GM21786 (cell line): Measurements from ENCODE around the gene TTYH1.

Experiments
- ATAC-seq: cut with Tn5 transposase; IDR thresholded peaks from one replicate; pipeline ENCODE4 v1.9.1; 2021; ENCODE audit not compliant: unreplicated experiment

The TTYH1 gene

DNA sequence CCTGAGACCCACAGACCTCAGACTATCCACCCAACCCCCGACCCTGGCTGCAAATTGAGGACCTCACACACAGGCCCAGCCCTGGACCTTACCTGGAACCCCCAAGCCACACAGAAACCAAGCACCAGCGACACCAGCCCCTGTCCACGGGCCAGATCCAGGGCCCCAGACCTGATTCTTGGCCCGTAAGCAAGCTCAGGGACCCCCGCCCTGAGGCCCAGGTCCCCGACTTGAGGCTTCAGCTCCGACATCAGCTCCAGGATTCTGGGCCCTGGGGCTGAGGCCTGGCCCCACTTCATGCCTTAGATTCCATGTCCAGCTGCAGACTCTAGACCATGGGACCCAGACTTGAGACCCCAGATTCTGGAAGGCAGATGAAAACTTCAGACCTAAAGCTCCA lies 6.3 kb downstream of the TTYH1 start:
- no peak for ATAC-seq

GRCh38 chr19:54422136-54422535 lies 6.9 kb downstream of the TTYH1 start:
- no peak for ATAC-seq

DNA sequence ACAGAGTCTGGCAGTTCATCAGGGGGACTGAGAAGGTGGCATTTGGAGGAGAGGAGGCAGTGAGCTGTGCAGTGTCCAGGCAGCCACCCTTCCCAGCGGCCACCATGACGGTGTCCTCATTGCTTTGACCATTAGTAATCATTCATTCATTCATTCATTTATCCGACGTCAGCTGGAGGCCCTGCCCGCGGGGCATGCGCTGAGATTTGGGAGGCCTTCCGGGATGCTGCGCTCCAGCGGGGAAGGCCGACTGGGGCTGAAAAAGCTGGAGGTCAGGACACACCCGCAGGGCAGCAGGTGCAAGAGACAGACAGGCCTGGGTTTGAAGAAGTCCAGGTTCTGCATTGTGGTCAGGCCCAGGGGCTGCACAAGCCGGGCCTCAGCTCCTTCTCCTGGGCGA lies 8.9 kb downstream of the TTYH1 start:
- ATAC-seq, result no peak

- ATAC-seq, result no peak
Measured at GRCh38 chr19:54424660-54425381, 9.6 kb downstream of the TTYH1 start.

- no peak for ATAC-seq
Measured at GRCh38 chr19:54425382-54425723, 10.1 kb downstream of the TTYH1 start.

- no peak for ATAC-seq
Measured at GRCh38 chr19:54426291-54426931, 11.1 kb downstream of the TTYH1 start.

DNA sequence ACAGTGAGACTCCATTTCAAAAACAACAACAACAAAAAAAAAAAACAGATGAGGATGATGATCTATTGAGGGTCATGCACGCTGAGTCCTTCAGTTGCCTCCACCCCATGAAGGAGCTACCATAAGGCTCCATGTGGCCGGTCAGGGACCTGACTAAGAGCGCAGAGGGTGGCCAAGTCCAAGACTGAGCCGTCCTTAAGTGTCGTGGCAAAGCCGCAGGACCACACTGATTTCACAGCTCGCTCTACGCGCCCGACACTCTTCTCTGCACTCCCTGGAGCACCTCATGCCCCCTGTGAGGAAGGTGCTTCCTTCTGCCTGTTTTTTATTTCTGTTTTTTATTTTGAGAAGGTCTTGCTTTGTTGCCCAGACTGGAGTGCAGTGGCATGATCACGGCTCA lies 12.3 kb downstream of the TTYH1 start:
- ATAC-seq, result no peak

GRCh38 chr19:54428323-54429175 lies 13.3 kb downstream of the TTYH1 start:
- ATAC-seq, result no peak

- ATAC-seq, result no peak
Measured at GRCh38 chr19:54429176-54429495, 13.9 kb downstream of the TTYH1 start.

- no peak for ATAC-seq
Measured at GRCh38 chr19:54429545-54430227, 14.4 kb downstream of the TTYH1 start.

DNA sequence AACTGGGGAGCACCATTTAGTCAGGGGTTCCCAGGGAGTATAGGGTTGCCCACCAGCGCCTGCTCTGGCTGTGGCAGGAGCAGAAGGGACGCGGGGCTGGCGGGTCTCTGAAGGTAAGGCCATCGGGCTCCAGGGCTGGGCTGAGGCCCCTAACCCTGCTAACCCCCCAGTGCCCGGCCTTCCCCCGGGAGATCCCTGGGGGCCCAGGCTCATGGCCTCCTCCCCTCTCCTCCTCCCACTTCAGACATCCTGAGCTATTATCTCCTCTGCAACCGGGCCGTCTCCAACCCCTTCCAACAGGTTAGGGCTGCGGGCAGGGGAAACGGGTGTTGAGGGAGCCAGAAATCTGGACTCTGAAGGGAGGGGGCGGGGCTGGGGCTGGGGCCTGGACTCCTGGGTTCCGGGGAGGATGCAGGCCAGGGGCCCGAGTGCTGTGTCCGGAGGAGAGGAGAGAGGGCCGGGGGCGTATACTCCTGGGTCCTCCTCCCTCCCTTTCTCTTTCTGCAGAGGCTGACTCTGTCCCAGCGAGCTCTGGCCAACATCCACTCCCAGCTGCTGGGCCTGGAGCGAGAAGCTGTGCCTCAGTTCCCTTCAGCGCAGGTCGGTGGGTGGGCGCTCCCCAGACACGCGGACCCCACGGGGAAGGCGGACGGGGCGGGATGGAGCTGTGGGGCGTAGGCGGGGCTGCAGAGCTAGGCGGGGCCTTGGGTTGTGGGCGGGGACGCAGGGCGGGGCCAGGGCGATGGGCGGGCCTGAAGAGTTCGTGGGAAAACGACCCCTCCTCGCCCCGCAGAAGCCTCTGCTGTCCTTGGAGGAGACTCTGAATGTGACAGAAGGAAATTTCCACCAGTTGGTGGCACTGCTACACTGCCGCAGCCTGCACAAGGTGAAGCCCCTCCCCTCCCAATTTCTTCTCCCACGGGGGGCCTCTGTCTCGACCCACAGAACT lies 15.3 kb downstream of the TTYH1 start:
- no peak for ATAC-seq

- ATAC-seq, result no peak
Measured at GRCh38 chr19:54431255-54431838, 16.1 kb downstream of the TTYH1 start.

DNA sequence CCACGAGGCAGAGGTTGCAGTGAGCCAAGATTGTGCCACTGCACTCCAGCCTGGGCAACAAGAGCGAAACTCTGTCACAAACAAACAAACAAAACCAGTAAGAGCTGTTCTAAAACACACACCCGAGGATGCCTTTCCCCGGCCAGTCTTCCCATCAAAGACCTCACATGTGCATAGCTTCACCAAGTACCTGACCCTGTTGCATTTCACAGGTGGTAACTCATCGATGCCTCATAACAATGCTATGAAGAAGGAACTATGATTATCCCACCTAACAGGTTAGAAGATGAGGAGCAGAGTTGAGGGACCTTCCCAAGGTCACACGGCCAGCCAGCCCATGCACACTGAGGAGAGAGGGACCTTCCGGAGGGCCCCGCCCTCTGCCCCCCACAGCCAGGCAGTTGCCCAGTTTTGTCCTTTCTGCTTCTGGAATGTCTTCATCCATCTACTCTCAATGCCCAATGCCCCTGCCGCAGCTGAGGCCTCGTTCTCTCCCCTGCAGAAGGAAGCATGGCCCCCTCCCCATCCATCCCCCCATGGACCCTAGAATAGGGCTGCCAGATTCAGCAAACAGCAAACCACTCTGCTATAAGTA lies 17.0 kb downstream of the TTYH1 start:
- ATAC-seq, result no peak

DNA sequence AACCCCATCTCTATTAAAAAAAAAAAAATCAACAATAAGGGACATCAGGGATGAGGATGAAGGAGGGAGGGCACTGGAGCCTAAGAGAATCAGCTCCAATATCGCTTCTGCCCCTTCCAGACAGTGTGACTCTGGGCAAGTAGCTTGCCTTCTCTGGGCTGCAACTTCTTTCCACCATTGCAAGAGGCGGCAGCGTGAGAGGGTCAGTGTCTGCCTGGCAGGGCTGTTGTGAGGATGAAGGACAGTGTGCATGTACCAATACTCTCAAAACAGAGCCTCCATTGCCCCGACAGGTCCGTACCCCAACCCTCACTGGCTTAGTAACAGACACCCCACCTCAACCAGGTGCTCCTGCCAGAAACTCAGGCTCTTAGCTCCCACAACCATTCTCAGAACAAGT lies 18.4 kb downstream of the TTYH1 start:
- ATAC-seq, result no peak

GRCh38 chr19:54434112-54434872 lies 19.0 kb downstream of the TTYH1 start:
- no peak for ATAC-seq

DNA sequence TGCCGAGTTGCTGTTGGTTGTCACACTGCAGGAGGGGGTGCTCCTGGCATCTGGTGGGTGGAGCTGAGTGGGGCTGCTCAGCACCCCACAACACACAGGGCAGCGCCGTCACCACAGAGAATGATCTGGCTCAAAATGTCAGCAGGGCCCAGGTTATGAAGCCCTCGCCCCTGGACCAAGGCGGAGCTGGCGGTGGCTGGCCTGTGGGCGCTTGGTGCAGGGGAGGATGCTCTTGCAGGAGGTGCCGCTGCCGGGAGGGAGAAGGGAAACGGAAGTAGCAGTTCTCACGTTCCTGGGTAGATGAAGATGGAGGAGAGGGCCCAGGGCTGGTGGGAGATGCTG lies 19.6 kb downstream of the TTYH1 start:
- ATAC-seq, result no peak

- ATAC-seq, result no peak
Measured at GRCh38 chr19:54435551-54436016, 20.3 kb downstream of the TTYH1 start.

- no peak for ATAC-seq
Measured at GRCh38 chr19:54436031-54436523, 20.8 kb downstream of the TTYH1 start.
